GM06990 (cell line): ENCODE data around the gene TUFM.
"Not testable (repeated sequence)": the region's sequence is repeated elsewhere in the genome, so short reads cannot be mapped to it uniquely, and the experiment has no call there.

Source experiments
- DNase-seq: peaks from one replicate; pipeline ENCODE4 v3.0.0-alpha.2; 2011; ENCODE audit not compliant: insufficient read length; ENCODE audit errors: extremely low read depth
- H3K27me3 ChIP-seq: replicated peaks from 2 replicates; pipeline ENCODE4 v1.6.0; 2011; ENCODE audit warnings: low read length; ENCODE audit not compliant: control insufficient read depth, insufficient read depth
- H3K36me3 ChIP-seq: 2 replicates; pipeline ENCODE4 v1.5.1; 2011; ENCODE audit warnings: low read length; ENCODE audit not compliant: control insufficient read depth, insufficient read depth
- H3K4me3 ChIP-seq: replicated peaks from 2 replicates; pipeline ENCODE4 v1.5.1; 2011; ENCODE audit warnings: low read depth, mild to moderate bottlenecking, control low read depth, low read length
- TF ChIP-seq, protein P1 (sequence below): IDR thresholded peaks from 2 replicates; pipeline ENCODE4 v1.5.1; 2011; ENCODE audit warnings: low read length, control low read depth, mild to moderate bottlenecking, inconsistent platforms; ENCODE audit not compliant: insufficient read depth, poor library complexity, severe bottlenecking

The TUFM gene

DNA sequence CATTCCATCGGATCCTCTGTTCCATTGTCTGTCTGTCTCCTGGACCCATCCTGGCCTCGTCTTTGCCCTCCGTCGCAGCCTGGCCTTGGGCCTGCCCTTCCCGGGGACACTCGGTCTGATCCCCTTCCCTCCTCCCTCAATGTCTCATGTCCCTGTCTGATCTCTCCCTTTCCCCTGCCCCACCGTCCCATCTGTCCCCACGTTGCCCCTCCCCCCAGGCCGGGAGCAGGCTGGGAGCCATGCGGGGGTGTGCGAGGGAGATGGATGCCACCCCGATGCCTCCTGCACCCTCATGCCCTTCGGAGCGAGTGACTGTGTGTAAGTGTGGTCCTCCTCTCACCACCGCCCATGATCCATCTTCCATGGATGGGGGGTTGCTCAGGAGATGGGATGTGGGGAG, 26.8 kb upstream of the TUFM start:
- Histone ChIP-seq H3K36me3 (peaks cover 18% of the 10 kb centered on the region), H3K27me3 (no peaks in the 10 kb centered on the region), H3K4me3 (no peak overlapping the region)
- no peak for DNase-seq
- TF ChIP-seq, protein P1, sequence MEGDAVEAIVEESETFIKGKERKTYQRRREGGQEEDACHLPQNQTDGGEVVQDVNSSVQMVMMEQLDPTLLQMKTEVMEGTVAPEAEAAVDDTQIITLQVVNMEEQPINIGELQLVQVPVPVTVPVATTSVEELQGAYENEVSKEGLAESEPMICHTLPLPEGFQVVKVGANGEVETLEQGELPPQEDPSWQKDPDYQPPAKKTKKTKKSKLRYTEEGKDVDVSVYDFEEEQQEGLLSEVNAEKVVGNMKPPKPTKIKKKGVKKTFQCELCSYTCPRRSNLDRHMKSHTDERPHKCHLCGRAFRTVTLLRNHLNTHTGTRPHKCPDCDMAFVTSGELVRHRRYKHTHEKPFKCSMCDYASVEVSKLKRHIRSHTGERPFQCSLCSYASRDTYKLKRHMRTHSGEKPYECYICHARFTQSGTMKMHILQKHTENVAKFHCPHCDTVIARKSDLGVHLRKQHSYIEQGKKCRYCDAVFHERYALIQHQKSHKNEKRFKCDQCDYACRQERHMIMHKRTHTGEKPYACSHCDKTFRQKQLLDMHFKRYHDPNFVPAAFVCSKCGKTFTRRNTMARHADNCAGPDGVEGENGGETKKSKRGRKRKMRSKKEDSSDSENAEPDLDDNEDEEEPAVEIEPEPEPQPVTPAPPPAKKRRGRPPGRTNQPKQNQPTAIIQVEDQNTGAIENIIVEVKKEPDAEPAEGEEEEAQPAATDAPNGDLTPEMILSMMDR, result no peak

- no peak overlapping the region for H3K4me3 ChIP-seq
- TF ChIP-seq, protein P1, result no peak
- H3K27me3 ChIP-seq, result no peaks in the 10 kb centered on the region
- no peak for DNase-seq
- peaks cover 26% of the 10 kb centered on the region for H3K36me3 ChIP-seq
These were observed 23.1 kb upstream of the TUFM start for GRCh38 chr16:28869201-28869600.

DNA sequence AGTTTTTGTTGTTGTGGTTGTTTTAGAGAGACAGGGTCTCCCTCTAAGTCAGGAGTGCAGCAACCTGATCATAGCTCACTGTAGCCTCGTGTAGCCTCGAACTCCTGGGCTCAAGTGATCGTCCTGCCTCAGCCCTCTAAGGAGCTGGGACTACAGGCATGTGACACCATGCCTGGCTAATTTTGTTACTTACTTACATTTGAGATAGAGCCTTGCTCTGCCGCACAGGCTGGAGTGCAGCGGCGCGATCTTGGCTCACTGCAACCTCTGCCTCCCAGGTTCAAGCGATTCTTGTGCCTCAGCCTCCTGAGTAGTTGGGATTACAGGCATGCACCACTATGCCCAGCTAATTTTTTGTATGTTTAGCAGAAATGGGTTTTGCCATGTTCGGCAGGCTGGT, 21.5 kb upstream of the TUFM start:
- not testable (repeated sequence) for H3K4me3 ChIP-seq, H3K27me3 ChIP-seq, DNase-seq
- H3K36me3 ChIP-seq, result peaks cover 23% of the 10 kb centered on the region

- TF ChIP-seq, protein P1, result no peak
- no peaks in the 10 kb centered on the region for H3K27me3 ChIP-seq
- H3K4me3 ChIP-seq, result no peak overlapping the region
- no peak for DNase-seq
- H3K36me3 ChIP-seq, result peaks cover 23% of the 10 kb centered on the region
These were observed 21.1 kb upstream of the TUFM start for GRCh38 chr16:28867241-28867640.

DNA sequence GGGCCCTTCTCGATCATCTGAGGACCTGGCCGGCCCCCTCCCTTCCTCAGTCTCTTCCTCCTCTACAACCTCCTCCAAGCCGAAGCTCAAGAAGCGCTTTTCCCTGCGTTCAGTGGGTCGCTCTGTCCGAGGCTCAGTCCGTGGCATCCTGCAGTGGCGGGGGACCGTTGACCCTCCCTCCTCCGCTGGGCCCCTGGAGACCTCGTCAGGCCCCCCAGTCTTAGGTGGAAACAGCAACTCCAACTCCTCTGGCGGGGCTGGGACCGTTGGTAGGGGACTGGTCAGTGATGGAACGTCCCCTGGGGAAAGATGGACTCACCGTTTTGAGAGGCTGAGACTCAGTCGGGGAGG, 20.3 kb upstream of the TUFM start:
- peaks cover 23% of the 10 kb centered on the region for H3K36me3 ChIP-seq
- no peaks in the 10 kb centered on the region for H3K27me3 ChIP-seq
- DNase-seq, result no peak
- no peak overlapping the region for H3K4me3 ChIP-seq
- TF ChIP-seq, protein P1, result no peak

DNA sequence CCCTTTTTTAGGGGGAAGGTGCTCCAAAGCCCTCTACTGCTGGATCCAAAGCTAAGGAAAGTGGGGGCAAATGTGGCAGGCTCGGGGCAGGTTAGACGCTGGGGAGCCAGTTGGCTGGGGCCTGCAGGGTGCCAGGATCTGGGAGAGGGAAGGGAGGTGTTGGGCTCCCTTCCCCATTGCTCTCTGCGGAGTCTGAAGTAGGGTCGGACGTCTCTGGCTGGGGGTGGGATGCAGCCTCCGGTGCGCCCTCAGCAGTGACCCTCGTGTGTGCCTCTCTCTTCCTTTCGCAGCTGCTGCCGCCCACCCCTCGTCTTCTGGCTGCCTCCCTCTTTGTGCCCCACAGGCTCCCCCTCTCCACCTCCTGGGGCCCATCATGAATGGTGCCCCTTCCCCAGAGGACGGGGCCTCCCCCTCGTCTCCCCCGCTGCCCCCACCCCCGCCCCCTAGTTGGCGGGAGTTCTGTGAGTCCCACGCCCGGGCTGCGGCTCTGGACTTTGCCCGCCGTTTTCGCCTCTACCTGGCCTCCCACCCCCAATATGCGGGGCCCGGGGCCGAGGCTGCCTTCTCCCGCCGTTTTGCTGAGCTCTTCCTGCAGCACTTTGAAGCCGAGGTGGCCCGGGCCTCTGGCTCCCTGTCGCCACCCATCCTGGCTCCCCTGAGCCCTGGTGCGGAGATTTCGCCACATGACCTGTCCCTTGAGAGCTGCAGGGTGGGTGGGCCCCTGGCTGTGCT, 19.7 kb upstream of the TUFM start:
- no peak for DNase-seq
- H3K36me3 ChIP-seq, result peaks cover 23% of the 10 kb centered on the region
- no peak overlapping the region for H3K4me3 ChIP-seq
- TF ChIP-seq, protein P1, result no peak
- no peaks in the 10 kb centered on the region for H3K27me3 ChIP-seq
